Endothelial cell of umbilical vein (primary cell): ENCODE data around the gene OMA1.

Experiments used
- EZH2 ChIP-seq: IDR thresholded peaks from 2 replicates; pipeline ENCODE4 v1.6.1; 2012; ENCODE audit warnings: borderline replicate concordance, low read depth, mild to moderate bottlenecking, moderate library complexity, low read length, inconsistent platforms; ENCODE audit not compliant: severe bottlenecking
- FOS ChIP-seq: IDR thresholded peaks from 2 replicates; pipeline ENCODE4 v1.6.1; 2011; ENCODE audit warnings: mild to moderate bottlenecking, low read length, moderate library complexity, borderline replicate concordance; ENCODE audit not compliant: insufficient read depth
- GATA2 ChIP-seq: IDR thresholded peaks from 2 replicates; pipeline ENCODE4 v1.7.0; 2011; ENCODE audit warnings: low read depth, mild to moderate bottlenecking, moderate library complexity, mixed read lengths, low read length; ENCODE audit not compliant: insufficient read length, insufficient read depth
- JUN ChIP-seq: IDR thresholded peaks from 2 replicates; pipeline ENCODE4 v1.6.1; 2011; ENCODE audit warnings: borderline replicate concordance, low read depth; ENCODE audit not compliant: insufficient read length, insufficient read depth
- MAX ChIP-seq: IDR thresholded peaks from 2 replicates; pipeline ENCODE4 v1.6.1; 2011; ENCODE audit not compliant: insufficient read depth, insufficient read length
- MYC ChIP-seq: IDR thresholded peaks from one replicate; pipeline ENCODE4 v1.6.1; 2011; ENCODE audit warnings: mild to moderate bottlenecking, low read depth, low read length
- POLR2A ChIP-seq: IDR thresholded peaks from 2 replicates; pipeline ENCODE4 v1.6.1; 2012; ENCODE audit warnings: low read depth, mild to moderate bottlenecking, control low read depth, low read length
- POLR2AphosphoS5 ChIP-seq: IDR thresholded peaks from 2 replicates; pipeline ENCODE4 v1.6.1; 2012; ENCODE audit warnings: low read depth, mild to moderate bottlenecking, control low read depth, low read length, moderate library complexity; ENCODE audit not compliant: insufficient read depth
- TF ChIP-seq, protein P1 (sequence below), 2 donors: IDR thresholded peaks; 1 replicate in 1 of 2; 2 replicates in 1 of 2; pipeline ENCODE4 v1.5.1; 2011; ENCODE audit warnings: low read length in 2 of 2, mild to moderate bottlenecking in 2 of 2, moderate library complexity in 2 of 2, control low read depth in 1 of 2, inconsistent platforms in 1 of 2, low read depth in 1 of 2; ENCODE audit not compliant: insufficient read depth in 1 of 2; ENCODE audit errors: extremely low read depth in 1 of 2

DNA sequence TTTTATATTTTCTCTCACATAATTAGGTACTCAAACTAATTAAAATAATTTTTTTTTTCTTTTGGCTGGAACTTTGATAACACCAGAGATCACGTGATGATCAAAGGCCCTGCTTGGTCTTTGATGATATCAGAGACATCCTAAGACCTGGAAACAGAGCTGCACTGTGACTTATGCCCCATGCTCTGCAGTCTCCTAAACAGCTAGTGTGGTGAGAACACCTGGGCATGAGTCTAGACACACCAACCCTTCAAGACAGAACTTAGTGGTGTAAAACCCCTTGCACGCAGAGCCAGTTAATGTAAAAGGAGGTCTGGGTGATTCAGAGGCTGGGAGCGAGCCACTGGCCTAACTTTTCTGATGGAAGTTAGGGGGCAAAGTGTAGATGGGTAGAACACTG lies 70.3 kb downstream of the OMA1 start:
- TF ChIP-seq, protein P1, sequence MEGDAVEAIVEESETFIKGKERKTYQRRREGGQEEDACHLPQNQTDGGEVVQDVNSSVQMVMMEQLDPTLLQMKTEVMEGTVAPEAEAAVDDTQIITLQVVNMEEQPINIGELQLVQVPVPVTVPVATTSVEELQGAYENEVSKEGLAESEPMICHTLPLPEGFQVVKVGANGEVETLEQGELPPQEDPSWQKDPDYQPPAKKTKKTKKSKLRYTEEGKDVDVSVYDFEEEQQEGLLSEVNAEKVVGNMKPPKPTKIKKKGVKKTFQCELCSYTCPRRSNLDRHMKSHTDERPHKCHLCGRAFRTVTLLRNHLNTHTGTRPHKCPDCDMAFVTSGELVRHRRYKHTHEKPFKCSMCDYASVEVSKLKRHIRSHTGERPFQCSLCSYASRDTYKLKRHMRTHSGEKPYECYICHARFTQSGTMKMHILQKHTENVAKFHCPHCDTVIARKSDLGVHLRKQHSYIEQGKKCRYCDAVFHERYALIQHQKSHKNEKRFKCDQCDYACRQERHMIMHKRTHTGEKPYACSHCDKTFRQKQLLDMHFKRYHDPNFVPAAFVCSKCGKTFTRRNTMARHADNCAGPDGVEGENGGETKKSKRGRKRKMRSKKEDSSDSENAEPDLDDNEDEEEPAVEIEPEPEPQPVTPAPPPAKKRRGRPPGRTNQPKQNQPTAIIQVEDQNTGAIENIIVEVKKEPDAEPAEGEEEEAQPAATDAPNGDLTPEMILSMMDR (IDR thresholded peaks at IDR 0.05; ENCODE audit: extremely low read depth in 1 of 2, insufficient read depth in 1 of 2, low read depth in 1 of 2, low read length in 2 of 2), result no peak
- TF ChIP-seq POLR2A, result no peak
- TF ChIP-seq EZH2, result no peak
- no peak for TF ChIP-seq POLR2AphosphoS5
- TF ChIP-seq MAX, result no peak
- TF ChIP-seq MYC, result no peak
- TF ChIP-seq FOS, result no peak
- TF ChIP-seq GATA2, result no peak
- TF ChIP-seq JUN, result no peak
